ENCODE data around the gene SAG.

The SAG gene

GRCh38 chr2:233386382-233387041, 78.9 kb downstream of the SAG start:
- peaks cover 47% of the 10 kb centered on the region for H3K4me1 Mint-ChIP-seq
- TF ChIP-seq CTCF (IDR thresholded peaks at IDR 0.05) = no peak
- no peaks in the 10 kb centered on the region for H3K9me3 Mint-ChIP-seq
- H3K36me3 Mint-ChIP-seq (ENCODE audit: low read depth) = peaks cover 28% of the 10 kb centered on the region
- H3K27ac Mint-ChIP-seq = peak overlapping the region; percentile 81
- peaks cover 2% of the 10 kb centered on the region for H3K27me3 Mint-ChIP-seq (ENCODE audit: low read depth, poor library complexity)
- H3K4me3 Mint-ChIP-seq = no peak overlapping the region
- DNase-seq = no peak

GRCh38 chr2:233387225-233387624, 79.6 kb downstream of the SAG start:
- Mint-ChIP-seq H3K4me1 (peaks cover 47% of the 10 kb centered on the region), H3K36me3 (ENCODE audit: low read depth) (peaks cover 33% of the 10 kb centered on the region), H3K27ac (peak overlapping the region; percentile 5), H3K9me3 (no peaks in the 10 kb centered on the region), H3K4me3 (no peak overlapping the region), H3K27me3 (ENCODE audit: low read depth, poor library complexity) (peaks cover 2% of the 10 kb centered on the region)
- DNase-seq = no peak
- no peak for TF ChIP-seq CTCF (IDR thresholded peaks at IDR 0.05)

GRCh38 chr2:233387667-233388528, 80.3 kb downstream of the SAG start:
- Mint-ChIP-seq H3K27ac (no peak overlapping the region), H3K9me3 (no peaks in the 10 kb centered on the region), H3K27me3 (ENCODE audit: low read depth, poor library complexity) (no peaks in the 10 kb centered on the region), H3K4me3 (no peak overlapping the region), H3K4me1 (peaks cover 41% of the 10 kb centered on the region), H3K36me3 (ENCODE audit: low read depth) (peaks cover 40% of the 10 kb centered on the region)
- no peak for TF ChIP-seq CTCF (IDR thresholded peaks at IDR 0.05)
- DNase-seq = no peak

GRCh38 chr2:233389601-233390125, 82.0 kb downstream of the SAG start:
- TF ChIP-seq CTCF (IDR thresholded peaks at IDR 0.05) = no peak
- peaks cover 28% of the 10 kb centered on the region for H3K4me1 Mint-ChIP-seq
- no peak overlapping the region for H3K4me3 Mint-ChIP-seq

GRCh38 chr2:233395687-233396086, 88.1 kb downstream of the SAG start:
- H3K27me3 Mint-ChIP-seq (ENCODE audit: low read depth, poor library complexity) = no peaks in the 10 kb centered on the region
- H3K27ac Mint-ChIP-seq = no peak overlapping the region
- no peak for TF ChIP-seq CTCF (IDR thresholded peaks at IDR 0.05)

More at GRCh38 chr2:233389601-233390125, 82.0 kb downstream of the SAG start:
- H3K36me3 Mint-ChIP-seq (ENCODE audit: low read depth) = peaks cover 51% of the 10 kb centered on the region
- H3K27me3 Mint-ChIP-seq (ENCODE audit: low read depth, poor library complexity) = no peaks in the 10 kb centered on the region
- no peaks in the 10 kb centered on the region for H3K9me3 Mint-ChIP-seq
- DNase-seq = no peak
- H3K27ac Mint-ChIP-seq = no peak overlapping the region

More at GRCh38 chr2:233395687-233396086, 88.1 kb downstream of the SAG start:
- DNase-seq = no peak
- no peak overlapping the region for H3K4me3 Mint-ChIP-seq
- no peaks in the 10 kb centered on the region for H3K9me3 Mint-ChIP-seq
- peaks cover 18% of the 10 kb centered on the region for H3K4me1 Mint-ChIP-seq
- H3K36me3 Mint-ChIP-seq (ENCODE audit: low read depth) = peaks cover 66% of the 10 kb centered on the region

Data from nephron progenitor cell (in vitro differentiated cells).